ENCODE measurements around the gene OR5J2.
"Not testable (repeated sequence)": the region's sequence is repeated elsewhere in the genome, so short reads cannot be mapped to it uniquely, and the experiment has no call there.

The OR5J2 gene

GRCh38 chr11:56176318-56176717 lies at the start of gene OR5J2:
Gene OR5J2 (plus strand): TSS chr11:56176618. CDS start chr11:56176618, 0 bp downstream.
- no peak for DNase-seq

GRCh38 chr11:56140151-56140661 lies 36.2 kb upstream of the OR5J2 start, which contains the start of gene OR8J3:
Gene OR8J3 (minus strand): TSS chr11:56140201. CDS start chr11:56137718, 2,483 bp downstream.
- no peak for DNase-seq

GRCh38 chr11:56143681-56144080 lies 32.7 kb upstream of the OR5J2 start:
- DNase-seq, result not testable (repeated sequence)

- DNase-seq, result no peak
Observed at GRCh38 chr11:56151376-56151775, 25.0 kb upstream of the OR5J2 start.

- no peak for DNase-seq
Observed at GRCh38 chr11:56152333-56152732, 24.1 kb upstream of the OR5J2 start.

- no peak for DNase-seq
Observed at GRCh38 chr11:56160217-56160616, 16.2 kb upstream of the OR5J2 start, which contains the start of gene OR8K5. Gene OR8K5 (minus strand): TSS chr11:56160317. CDS start chr11:56160317, 0 bp downstream.

- DNase-seq, result no peak
Observed at GRCh38 chr11:56163804-56164203, 12.6 kb upstream of the OR5J2 start.

GRCh38 chr11:56172256-56172830 lies 4.1 kb upstream of the OR5J2 start:
- no peak for DNase-seq

GRCh38 chr11:56183459-56183858 lies 7.0 kb downstream of the OR5J2 start:
- no peak for DNase-seq

- DNase-seq, result no peak
Observed at GRCh38 chr11:56188602-56189001, 12.2 kb downstream of the OR5J2 start.

- DNase-seq, result no peak
Observed at GRCh38 chr11:56196705-56197104, 20.3 kb downstream of the OR5J2 start.

GRCh38 chr11:56197367-56197766 lies 20.9 kb downstream of the OR5J2 start:
- no peak for DNase-seq

- DNase-seq, result no peak
Observed at GRCh38 chr11:56207790-56208189, 31.4 kb downstream of the OR5J2 start.

GRCh38 chr11:56214537-56214936 lies 38.1 kb downstream of the OR5J2 start:
- DNase-seq, result no peak

GRCh38 chr11:56219735-56220134 lies 43.3 kb downstream of the OR5J2 start:
- DNase-seq, result not testable (repeated sequence)
